ENCODE results near the gene REXO1. TPM values are rescaled to one million over a fixed set of nuclear protein-coding genes. Genes with fewer than 3 reads are reported as not detected.

The REXO1 gene
- total and polyA plus RNA-seq, 2 of the 8 experiments (the other 6 are each of a cell fraction or from before 2014, with no cell fraction given) = 42.4 to 44.3 TPM

DNA sequence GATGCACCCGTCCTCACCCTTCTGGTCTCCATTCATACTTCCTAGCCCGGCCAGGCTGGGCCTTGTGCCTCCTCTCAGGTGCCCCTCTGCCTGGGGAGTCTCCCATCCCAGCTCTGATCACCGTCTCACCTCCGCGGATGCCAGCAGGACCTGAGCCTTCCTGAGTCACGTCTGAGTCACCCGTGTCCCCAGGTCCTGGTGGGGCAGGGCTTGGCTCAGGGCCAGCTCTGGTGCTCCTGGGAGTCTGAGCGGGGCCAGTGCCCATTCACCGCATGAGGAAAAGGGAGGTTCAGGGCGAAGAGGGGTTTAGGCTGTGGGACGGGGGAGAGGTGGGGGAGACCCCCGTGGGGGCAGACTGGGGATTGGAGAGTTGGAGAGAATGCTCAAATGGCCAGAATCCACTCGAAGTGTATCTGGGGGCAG is 36.8 kb downstream of the REXO1 start:
- H2BK5ac ChIP-seq (ENCODE audit: low read depth, low read length) = no peak overlapping the region
- peak overlapping the region; percentile 65 for H4K91ac ChIP-seq (replicated peaks; ENCODE audit: insufficient read length, low read length)
- H4K8ac ChIP-seq (ENCODE audit: extremely low read depth, insufficient read depth, low read length) = peak overlapping the region; percentile 25
- H3K79me1 ChIP-seq (ENCODE audit: low read depth, low read length) = no peaks in the 10 kb centered on the region; the same call in 1 of the 2 replicates
- ChIA-PET POLR2A (ENCODE audit: partially characterized antibody) (interaction anchor here (1.2 kb wide), 1 partner anchor 18 kb away, joined by 4 read pairs; no protein-coding TSS in a partner anchor), CTCF (ENCODE audit: partially characterized antibody) (interaction anchor here (1.0 to 6.2 kb wide), 6 partner anchors 10 to 46 kb away, joined by 3 to 73 read pairs (median 4); no protein-coding TSS in a partner anchor)
- H2BK12ac ChIP-seq (ENCODE audit: low read depth, low read length) = no peak overlapping the region
- peak overlapping the region; percentile 63 to 65 for H3K4me2 ChIP-seq (ENCODE audit: insufficient read depth in 1 of 2, low read depth in 2 of 2, low read length in 2 of 2)
- H3K14ac ChIP-seq (ENCODE audit: insufficient read length) = no peak overlapping the region
- H3K18ac ChIP-seq (ENCODE audit: extremely low read depth, low read length) = no peak overlapping the region; the same call in 1 of the 2 replicates
- H2BK20ac ChIP-seq (ENCODE audit: low read length) = no peak overlapping the region
- no peak overlapping the region for H2AK5ac ChIP-seq (ENCODE audit: low read depth, low read length)
- peaks cover 0 to 3% (median 0%) of the 10 kb centered on the region in 4 experiments; a peak in 3 of 7 replicates for H3K27me3 ChIP-seq (replicated peaks in 1 of 4; ENCODE audit: control insufficient read depth in 3 of 4, extremely low read depth in 1 of 4, insufficient read depth in 3 of 4, low read length in 3 of 4)
- no peak overlapping the region for H3K27ac ChIP-seq (ENCODE audit: low read depth, low read length)
- no peaks in the 10 kb centered on the region for H3K9me3 ChIP-seq (ENCODE audit: insufficient read depth in 2 of 2, low read depth in 1 of 2, low read length in 1 of 2)
- H3K4me3 ChIP-seq (ENCODE audit: extremely low read depth in 1 of 4, insufficient read depth in 2 of 4, low read depth in 3 of 4, low read length in 4 of 4) = peak overlapping the region in 3 of 4 experiments; percentile 36 to 61 (median 49); a peak in 2 of 8 replicates
- H3K9ac ChIP-seq (replicated peaks in 1 of 4; ENCODE audit: extremely low read depth in 1 of 4, low read depth in 3 of 4, low read length in 3 of 4) = no peak overlapping the region
- DNase-seq (ENCODE audit: low read depth in 1 of 2, low spot score in 2 of 2) (no peak), FAIRE-seq (no peak)
- H4K20me1 ChIP-seq (replicated peaks in 1 of 2; ENCODE audit: control insufficient read depth in 1 of 2, insufficient read depth in 2 of 2, low read length in 2 of 2) = peaks cover 0 to 2% of the 10 kb centered on the region in 2 experiments
- peaks cover 2% of the 10 kb centered on the region for H3K23me2 ChIP-seq (ENCODE audit: low read depth, low read length)
- H3K79me2 ChIP-seq (ENCODE audit: control insufficient read depth in 1 of 2, insufficient read depth in 2 of 2, low read length in 2 of 2) = no peaks in the 10 kb centered on the region
- no peak overlapping the region for H3K23ac ChIP-seq (ENCODE audit: insufficient read length)
- no peak overlapping the region for H2BK15ac ChIP-seq (ENCODE audit: low read length)
- H3K36me3 ChIP-seq (ENCODE audit: control insufficient read depth in 2 of 4, insufficient read depth in 4 of 4, low read length in 3 of 4) = peaks cover 3 to 9% (median 6%) of the 10 kb centered on the region in 4 experiments; a peak in 5 of 8 replicates
- H3K56ac ChIP-seq (replicated peaks; ENCODE audit: insufficient read length, low read depth, low read length) = no peak overlapping the region
- H3K4ac ChIP-seq (replicated peaks; ENCODE audit: insufficient read length, low read depth, low read length) = peak overlapping the region; percentile 69
- no peak overlapping the region for H2BK120ac ChIP-seq (replicated peaks; ENCODE audit: low read depth, low read length)
- H4K5ac ChIP-seq (ENCODE audit: insufficient read length, low read depth, low read length) = no peak overlapping the region
- H2AFZ ChIP-seq (ENCODE audit: low read length) = no peak overlapping the region
- 76% methylated on average over 10 of the region's 13 CpGs; no CpG with 5 or more reads in 1 of the 2 experiments for WGBS, 2 experiments (ENCODE audit: extremely low coverage in 1 of 2, insufficient coverage in 1 of 2, insufficient read length in 1 of 2, insufficient replicate concordance in 2 of 2, low coverage in 1 of 2, low lambda C conversion rate in 2 of 2, missing lambda C conversion rate in 1 of 2)
- TF ChIP-seq JUND (IDR thresholded peaks at IDR 0.05; ENCODE audit: low read length) = no peak
- peaks cover 0 to 2% (median 0%) of the 10 kb centered on the region in 4 experiments; a peak in 3 of 7 replicates for H3K4me1 ChIP-seq (replicated peaks in 1 of 4; ENCODE audit: control insufficient read depth in 3 of 4, insufficient read depth in 4 of 4, low read length in 3 of 4)

All from H1 (cell line).